HG02981 (cell line): ENCODE data around the gene C20orf202.
"Not testable (repeated sequence)": the region's sequence is repeated elsewhere in the genome, so short reads cannot be mapped to it uniquely, and the experiment has no call there.

Experiments
- ATAC-seq: cut with Tn5 transposase; IDR thresholded peaks from one replicate; pipeline ENCODE4 v1.9.1; 2021; ENCODE audit warnings: mild to moderate bottlenecking, moderate library complexity; ENCODE audit not compliant: unreplicated experiment

The C20orf202 gene

GRCh38 chr20:1207293-1207878 lies 4.1 kb downstream of the C20orf202 start:
- no peak for ATAC-seq

DNA sequence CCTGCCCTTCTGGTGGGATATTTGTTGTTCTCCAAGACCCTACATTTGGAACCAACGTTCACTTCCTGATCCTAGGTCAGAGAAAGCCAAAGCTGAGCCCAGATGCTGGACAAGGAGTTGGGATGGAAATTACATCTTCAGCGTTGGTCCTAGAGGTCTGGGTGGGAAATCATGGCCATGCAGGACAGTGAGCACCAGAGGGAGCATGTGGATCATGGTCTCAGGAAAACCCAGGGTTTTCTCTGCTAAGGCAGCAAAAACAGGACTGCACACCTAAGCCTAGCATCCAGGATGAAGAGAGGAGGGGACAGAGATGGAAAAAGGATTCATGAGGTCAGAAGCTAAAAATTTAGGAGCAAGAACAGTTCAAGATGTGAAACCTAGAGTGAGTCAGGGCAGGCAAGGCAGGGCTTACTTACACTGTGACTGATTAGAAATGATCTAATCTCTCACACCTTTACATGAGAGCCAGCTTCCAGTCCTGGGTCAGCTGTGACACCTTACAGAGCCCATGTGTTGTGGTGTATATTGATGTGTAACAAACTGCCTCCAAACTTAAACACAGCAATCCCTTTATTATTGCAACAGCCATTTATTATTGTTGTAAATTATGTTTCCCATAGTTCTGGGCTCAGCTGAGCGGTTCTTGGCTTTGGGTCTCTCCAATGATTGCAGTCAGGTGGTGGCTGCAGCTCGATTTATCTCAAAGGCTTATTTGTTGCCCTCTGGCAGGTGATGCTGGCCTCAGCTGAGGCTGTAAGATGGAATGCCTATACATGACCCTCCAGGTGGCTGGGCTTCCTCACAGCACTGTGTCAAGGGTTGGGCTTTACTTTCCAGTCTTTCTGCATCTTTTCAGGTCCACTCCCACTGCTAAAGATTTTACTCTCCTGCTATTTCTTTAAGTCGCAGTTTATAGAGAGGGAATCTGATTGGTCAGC lies 6.5 kb downstream of the C20orf202 start:
- ATAC-seq, result no peak

- no peak for ATAC-seq
These were observed 7.2 kb downstream of the C20orf202 start for GRCh38 chr20:1210501-1210900.

DNA sequence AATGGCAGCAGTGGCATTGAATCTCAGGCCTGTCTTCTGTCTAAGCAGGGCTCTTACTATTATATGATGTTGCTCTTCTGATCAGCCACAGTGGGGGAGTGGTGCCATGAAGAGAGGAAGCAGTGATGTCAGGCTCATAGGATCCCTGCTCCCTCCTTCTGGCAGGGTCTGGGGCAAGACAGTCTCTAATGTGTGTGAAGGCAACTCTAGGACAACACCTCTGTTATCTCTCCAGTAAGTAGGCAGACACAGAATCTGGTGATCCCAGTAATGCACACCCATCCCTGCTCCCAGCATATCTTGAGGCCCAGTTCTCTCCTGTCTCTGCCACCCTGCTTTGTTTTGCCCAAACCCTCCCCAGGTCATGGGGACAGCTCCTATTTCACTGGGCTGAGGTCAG lies 8.8 kb downstream of the C20orf202 start:
- no peak for ATAC-seq

DNA sequence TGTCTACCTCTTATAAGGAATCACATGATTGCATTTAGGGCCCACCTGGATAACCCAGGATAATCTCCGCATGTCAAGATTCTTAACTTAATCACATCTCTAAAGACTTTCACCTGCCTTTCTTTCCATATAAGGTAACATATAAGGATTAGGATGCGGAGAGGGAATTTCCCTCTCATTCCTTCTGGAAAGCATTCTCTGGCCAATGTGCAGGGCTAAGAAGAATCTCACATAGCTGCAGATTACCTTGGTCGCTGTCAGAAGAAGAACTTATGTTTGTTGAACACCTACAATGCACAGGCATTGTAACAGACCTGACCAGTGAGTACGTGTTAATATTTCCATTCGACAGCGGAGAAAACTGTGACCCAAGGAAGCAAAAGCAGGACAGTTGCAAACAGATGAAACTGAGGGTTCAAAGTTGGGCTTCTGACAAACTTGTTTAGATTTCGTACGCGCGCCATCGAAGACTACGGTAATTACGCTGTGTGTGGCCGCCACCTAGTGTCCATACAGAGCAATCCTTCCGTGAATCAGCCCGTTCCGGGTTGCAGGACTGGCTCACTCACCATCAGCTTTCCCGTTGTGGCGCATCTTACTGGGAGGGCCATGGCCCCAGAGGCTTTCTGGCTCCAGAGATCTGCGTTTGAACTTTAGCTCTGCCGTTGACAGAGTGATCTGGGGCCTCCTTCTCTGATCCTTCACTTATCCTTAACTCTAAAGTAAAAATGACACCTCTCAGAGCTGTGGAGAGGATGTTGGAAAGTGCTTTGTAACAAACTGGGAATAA lies 9.5 kb downstream of the C20orf202 start:
- peak; percentile 77 for ATAC-seq

- no peak for ATAC-seq
These were observed 11.6 kb downstream of the C20orf202 start for GRCh38 chr20:1214838-1215261.

- no peak for ATAC-seq
These were observed 12.3 kb downstream of the C20orf202 start for GRCh38 chr20:1215386-1216170.

DNA sequence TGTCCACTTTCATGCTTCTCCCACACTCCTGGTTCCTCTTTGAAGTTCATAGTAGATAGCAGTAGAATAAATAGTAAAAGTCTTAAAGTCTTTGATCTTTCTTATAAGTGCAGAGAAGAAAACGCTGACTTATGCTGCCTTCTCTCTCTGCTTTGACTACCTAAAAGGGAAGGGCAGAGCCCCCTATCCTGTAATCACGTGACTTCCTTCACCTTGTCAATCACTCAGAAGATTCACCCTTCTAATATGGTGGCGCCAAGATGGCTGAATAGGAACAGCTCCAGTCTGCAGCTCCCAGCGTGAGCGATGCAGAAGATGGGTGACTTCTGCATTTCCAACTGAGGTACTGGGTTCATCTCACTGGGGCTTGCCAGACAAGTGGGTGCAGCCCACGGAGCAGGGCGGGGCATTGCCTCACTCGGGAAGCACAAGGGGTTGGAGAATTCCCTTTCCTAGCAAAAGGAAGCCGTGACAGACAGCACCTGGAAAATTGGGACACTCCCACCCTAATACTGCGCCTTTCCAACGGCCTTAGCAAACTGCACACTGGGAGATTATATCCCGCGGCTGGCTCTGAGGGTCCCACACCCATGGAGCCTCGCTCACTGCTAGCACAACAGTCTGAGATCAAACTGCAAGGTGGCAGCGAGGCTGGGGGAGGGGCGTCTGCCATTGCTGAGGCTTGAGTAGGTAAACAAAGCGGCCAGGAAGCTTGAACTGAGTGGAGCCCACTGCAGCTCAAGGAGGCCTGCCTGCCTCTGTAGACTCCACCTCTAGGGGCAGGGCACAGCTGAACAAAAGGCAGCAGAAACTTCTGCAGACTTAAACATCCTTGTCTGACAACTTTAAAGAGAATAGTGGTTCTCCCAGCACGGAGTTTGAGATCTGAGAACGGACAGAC lies 13.5 kb downstream of the C20orf202 start:
- not testable (repeated sequence) for ATAC-seq

DNA sequence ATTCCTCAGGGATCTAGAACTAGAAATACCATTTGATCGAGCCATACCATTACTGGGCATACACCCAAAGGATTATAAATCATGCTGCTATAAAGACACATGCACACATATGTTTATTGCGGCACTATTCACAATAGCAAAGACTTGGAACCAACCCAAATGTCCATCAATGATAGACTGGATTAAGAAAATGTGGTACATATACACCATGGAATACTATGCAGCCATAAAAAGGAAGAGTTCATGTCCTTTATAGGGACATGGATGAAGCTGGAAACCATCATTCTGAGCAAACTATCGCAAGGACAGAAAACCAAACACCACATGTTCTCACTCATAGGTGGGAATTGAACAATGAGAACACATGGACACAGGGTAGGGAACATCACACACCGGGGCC lies 19.5 kb downstream of the C20orf202 start:
- ATAC-seq, result not testable (repeated sequence)

DNA sequence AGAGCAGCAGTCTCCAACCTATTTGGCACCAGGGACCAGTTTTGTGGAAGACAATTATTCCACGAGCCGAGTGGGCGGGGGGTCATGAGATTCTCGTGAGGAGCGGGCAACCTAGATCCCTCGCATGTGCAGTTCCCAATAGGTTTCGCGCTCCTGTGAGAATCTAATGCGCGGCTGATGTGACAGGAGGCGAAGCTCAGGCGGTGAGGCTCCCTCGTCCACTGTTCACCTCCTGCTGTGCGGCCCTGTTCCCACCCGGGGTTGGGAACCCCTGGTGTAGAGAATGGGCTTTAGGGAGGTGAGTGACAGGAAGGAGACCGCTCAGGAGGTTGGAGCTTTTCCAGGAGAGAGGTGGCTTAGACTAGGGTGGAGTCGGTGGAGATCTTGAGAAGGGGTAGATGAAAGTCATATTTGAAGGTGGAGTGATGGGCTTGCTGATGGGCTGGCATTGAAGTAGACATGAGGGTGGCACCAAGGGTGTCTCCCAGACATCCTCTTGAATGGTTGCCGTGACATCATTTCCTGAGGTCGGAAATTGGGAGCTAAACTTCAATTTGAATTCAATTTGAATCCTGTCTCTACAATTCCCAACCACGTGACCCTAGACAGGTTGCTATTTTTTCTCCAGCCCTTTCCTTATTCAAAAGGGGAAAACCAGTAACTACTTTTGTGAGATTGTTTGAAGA lies 21.1 kb downstream of the C20orf202 start:
- ATAC-seq, result no peak

- peak; percentile 26 for ATAC-seq
These were observed 22.1 kb downstream of the C20orf202 start for GRCh38 chr20:1225263-1225782.

DNA sequence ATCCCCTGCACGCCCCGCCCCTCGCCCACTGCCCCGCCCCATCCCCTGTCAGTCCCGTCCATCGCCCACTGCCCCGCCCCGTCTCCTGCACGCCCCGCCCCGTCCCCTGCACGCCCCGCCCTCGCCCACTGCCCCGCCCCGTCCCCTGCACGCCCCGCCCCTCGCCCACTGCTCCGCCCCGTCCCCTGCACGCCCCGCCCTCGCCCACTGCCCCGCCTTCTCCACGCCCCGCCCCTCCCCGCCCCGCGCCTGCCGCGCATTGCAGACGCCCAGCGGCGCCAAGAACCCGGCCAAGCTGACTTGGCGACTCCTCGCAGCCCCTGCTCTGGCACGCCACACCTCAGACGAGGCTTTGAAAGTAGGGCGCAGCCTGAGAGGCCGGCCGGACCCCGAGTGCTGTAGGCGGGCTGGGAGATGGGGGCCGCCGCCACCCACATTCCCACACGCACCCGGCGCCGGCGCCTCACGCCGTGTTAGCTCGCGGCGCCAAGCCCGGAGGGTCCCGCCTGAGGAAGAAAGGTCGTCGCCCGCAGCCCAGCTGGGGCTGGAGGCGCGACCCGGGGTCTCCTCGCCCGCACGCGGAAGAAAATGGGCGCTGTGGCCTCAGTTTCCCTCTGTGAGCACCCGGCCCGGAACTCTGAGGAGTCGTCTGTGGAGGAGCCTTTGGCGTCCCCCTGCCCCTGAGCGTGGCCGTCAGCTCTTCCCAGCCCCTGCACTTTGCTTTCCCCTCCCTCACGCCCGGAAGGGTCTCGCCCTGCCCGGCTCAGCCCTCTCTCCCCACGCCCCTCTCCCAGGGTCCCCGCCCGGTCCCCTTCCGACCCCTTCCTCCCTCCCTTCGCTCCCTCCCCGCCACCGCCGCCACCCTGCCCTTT lies 22.8 kb downstream of the C20orf202 start, which contains the start of gene RAD21L1:
TSS of gene RAD21L1 (plus strand) at position 262 of the 872 bp plus-strand sequence. CDS start 2,410 bp downstream, outside the sequence.
- peak; percentile 41 for ATAC-seq

- ATAC-seq, result no peak
These were observed 26.3 kb downstream of the C20orf202 start for GRCh38 chr20:1229541-1229940.

GRCh38 chr20:1232286-1233111 lies 29.2 kb downstream of the C20orf202 start:
- no peak for ATAC-seq

DNA sequence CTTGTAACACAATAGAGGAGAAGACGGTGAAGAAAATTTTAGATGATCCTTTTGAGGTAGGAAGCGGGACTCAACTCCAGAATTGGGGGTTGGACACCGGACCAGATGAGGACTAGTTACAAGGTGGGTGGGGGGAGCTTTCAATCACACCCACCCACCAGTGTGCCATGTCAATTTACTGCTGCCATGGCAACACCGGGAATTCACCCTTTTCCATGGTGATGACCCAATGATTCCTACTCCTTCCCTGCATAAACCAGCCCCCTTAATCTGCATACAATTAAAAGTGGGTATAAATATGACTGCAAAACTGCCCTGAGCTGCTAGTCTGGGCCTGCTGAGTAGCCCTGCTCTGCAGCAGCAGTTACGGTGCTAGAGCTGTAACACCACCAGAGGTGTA lies 37.3 kb downstream of the C20orf202 start:
- no peak for ATAC-seq

DNA sequence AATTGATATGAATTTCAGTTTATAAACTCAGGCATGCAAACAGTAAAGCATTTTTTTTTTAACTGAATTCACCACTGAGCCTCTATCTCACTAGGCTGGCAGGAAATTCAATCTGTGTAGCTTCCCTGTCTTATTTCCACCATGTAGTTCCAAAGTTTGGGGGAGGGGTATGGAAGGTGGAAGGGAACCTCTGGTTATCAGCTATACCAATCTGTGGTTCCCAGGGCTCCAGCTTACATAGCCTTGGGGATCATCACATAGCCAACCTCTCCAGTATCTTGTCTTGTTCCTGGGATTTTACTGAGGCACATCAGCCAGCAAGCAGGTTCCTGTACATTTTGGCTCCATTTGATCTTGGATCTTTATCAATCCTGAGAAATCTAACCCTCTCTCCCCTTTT lies 38.2 kb downstream of the C20orf202 start:
- ATAC-seq, result no peak

GRCh38 chr20:1242099-1242498 lies 38.8 kb downstream of the C20orf202 start:
- no peak for ATAC-seq
